Skeletal muscle satellite cell (primary cell): Measurements from ENCODE around the gene LRRC61.
"Not testable (repeated sequence)": the region's sequence is repeated elsewhere in the genome, so short reads cannot be mapped to it uniquely, and the experiment has no call there.

Source experiments
- H3K27me3 ChIP-seq: 2 replicates; pipeline ENCODE4 v1.7.0; 2013; ENCODE audit warnings: low read length; ENCODE audit not compliant: control insufficient read depth, insufficient read depth
- H3K36me3 ChIP-seq: 2 replicates; pipeline ENCODE4 v1.7.0; 2013; ENCODE audit warnings: mild to moderate bottlenecking, control low read depth, low read length; ENCODE audit not compliant: insufficient read depth
- H3K4me1 ChIP-seq: 2 replicates; pipeline ENCODE4 v1.7.0; 2013; ENCODE audit warnings: low read length; ENCODE audit not compliant: control insufficient read depth, insufficient read depth
- H3K4me2 ChIP-seq: 2 replicates; pipeline ENCODE4 v1.7.0; 2013; ENCODE audit warnings: mild to moderate bottlenecking, low read length
- H3K4me3 ChIP-seq: 2 replicates; pipeline ENCODE4 v1.7.0; 2013; ENCODE audit warnings: low read length
- H3K9ac ChIP-seq: 2 replicates; pipeline ENCODE4 v1.7.0; 2013; ENCODE audit warnings: mild to moderate bottlenecking, low read depth, low read length, moderate library complexity
- H3K9me3 ChIP-seq: replicated peaks from 2 replicates; pipeline ENCODE4 v1.7.0; 2013; ENCODE audit warnings: mild to moderate bottlenecking, control low read depth, low read length

Gene LRRC61

GRCh38 chr7:150295614-150296013 is 27.5 kb upstream of the LRRC61 start:
- not testable (repeated sequence) for H3K4me3 ChIP-seq, H3K27me3 ChIP-seq, H3K9me3 ChIP-seq, H3K4me1 ChIP-seq, H3K9ac ChIP-seq, H3K4me2 ChIP-seq, H3K36me3 ChIP-seq

DNA sequence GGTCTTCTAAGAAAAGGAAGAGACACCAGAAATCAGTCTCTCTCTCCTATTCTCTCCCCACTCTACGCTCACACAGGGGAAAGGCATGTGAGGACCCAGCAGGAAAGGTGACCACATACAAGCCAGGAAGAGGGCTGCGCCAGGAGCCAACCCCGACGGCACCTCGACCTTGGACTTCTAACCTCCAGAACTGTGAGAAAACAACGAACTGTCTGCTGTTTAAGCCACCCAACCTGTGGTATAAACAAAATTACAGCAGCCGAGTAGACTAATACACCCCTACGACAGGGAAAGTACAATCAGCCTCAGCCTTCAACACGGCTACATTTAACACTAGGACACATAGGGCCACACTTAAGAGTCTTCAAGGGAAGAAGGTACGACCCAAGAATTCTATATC is 26.4 kb upstream of the LRRC61 start:
- not testable (repeated sequence) for H3K36me3 ChIP-seq, H3K4me2 ChIP-seq, H3K9ac ChIP-seq, H3K27me3 ChIP-seq, H3K4me1 ChIP-seq, H3K9me3 ChIP-seq, H3K4me3 ChIP-seq

GRCh38 chr7:150297978-150298377 is 25.2 kb upstream of the LRRC61 start:
- H3K9me3 ChIP-seq, H3K4me3 ChIP-seq, H3K4me2 ChIP-seq, H3K27me3 ChIP-seq, H3K4me1 ChIP-seq, H3K36me3 ChIP-seq, H3K9ac ChIP-seq: not testable (repeated sequence)

- not testable (repeated sequence) for H3K36me3 ChIP-seq, H3K9ac ChIP-seq, H3K9me3 ChIP-seq, H3K4me2 ChIP-seq, H3K4me3 ChIP-seq, H3K4me1 ChIP-seq, H3K27me3 ChIP-seq
Observed at GRCh38 chr7:150302908-150303310, 20.2 kb upstream of the LRRC61 start.

- H3K4me3 ChIP-seq, H3K4me1 ChIP-seq, H3K4me2 ChIP-seq, H3K9ac ChIP-seq, H3K27me3 ChIP-seq, H3K9me3 ChIP-seq, H3K36me3 ChIP-seq: not testable (repeated sequence)
Observed at GRCh38 chr7:150304499-150305258, 18.5 kb upstream of the LRRC61 start.

- H3K36me3 ChIP-seq, H3K4me1 ChIP-seq, H3K4me2 ChIP-seq, H3K9me3 ChIP-seq, H3K27me3 ChIP-seq, H3K9ac ChIP-seq, H3K4me3 ChIP-seq: not testable (repeated sequence)
Observed at GRCh38 chr7:150305259-150305902, 17.8 kb upstream of the LRRC61 start.

DNA sequence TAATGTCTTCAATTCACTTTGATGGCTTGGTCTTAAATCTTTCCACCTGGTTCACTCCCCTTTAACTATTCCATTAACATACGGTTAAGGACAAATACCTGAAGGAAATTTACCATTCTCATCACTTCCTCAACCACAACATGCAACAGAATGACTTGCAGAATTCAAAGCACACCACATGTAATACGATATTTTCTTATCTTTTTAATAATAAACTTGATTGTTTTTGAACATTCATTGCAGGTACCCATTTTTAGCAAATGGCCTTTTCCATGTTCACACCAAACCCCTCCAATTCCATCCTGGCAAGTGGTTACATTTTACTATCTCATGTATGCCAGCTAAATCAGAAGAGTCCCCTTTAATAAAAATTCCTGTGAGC is 17.3 kb upstream of the LRRC61 start:
- H3K36me3 ChIP-seq, H3K9ac ChIP-seq, H3K4me2 ChIP-seq, H3K27me3 ChIP-seq, H3K4me1 ChIP-seq, H3K4me3 ChIP-seq, H3K9me3 ChIP-seq: not testable (repeated sequence)

DNA sequence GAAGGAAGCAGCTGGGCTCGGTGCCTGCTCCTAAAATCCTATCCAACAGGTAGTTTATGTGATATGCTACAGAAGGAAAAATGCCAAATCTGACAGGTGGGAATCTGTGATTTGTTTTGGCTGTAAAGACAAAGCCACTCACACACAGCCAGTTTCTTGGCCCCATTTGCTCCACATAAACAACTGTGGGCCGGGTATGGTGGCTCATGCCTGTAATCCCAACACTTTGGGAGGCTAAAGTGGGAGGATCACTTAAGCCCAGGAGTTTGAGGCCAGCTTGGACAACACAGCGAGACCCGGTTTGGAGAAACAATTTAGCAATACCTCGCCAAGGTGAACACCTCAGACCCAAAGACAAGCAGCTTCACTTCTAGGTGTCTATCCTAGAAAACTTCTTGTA is 16.8 kb upstream of the LRRC61 start:
- not testable (repeated sequence) for H3K4me3 ChIP-seq, H3K4me2 ChIP-seq, H3K9me3 ChIP-seq, H3K9ac ChIP-seq, H3K4me1 ChIP-seq, H3K27me3 ChIP-seq, H3K36me3 ChIP-seq

GRCh38 chr7:150307129-150307528 is 16.0 kb upstream of the LRRC61 start:
- Histone ChIP-seq H3K36me3 (no peaks in the 10 kb centered on the region), H3K4me3 (no peak overlapping the region), H3K9ac (no peak overlapping the region), H3K9me3 (no peaks in the 10 kb centered on the region), H3K4me1 (peaks cover 4% of the 10 kb centered on the region), H3K27me3 (no peaks in the 10 kb centered on the region), H3K4me2 (no peak overlapping the region)

GRCh38 chr7:150307904-150308303 is 15.3 kb upstream of the LRRC61 start:
- Histone ChIP-seq H3K4me1 (peaks cover 4% of the 10 kb centered on the region), H3K36me3 (no peaks in the 10 kb centered on the region), H3K4me3 (no peak overlapping the region), H3K27me3 (no peaks in the 10 kb centered on the region), H3K4me2 (no peak overlapping the region), H3K9ac (no peak overlapping the region), H3K9me3 (no peaks in the 10 kb centered on the region)

DNA sequence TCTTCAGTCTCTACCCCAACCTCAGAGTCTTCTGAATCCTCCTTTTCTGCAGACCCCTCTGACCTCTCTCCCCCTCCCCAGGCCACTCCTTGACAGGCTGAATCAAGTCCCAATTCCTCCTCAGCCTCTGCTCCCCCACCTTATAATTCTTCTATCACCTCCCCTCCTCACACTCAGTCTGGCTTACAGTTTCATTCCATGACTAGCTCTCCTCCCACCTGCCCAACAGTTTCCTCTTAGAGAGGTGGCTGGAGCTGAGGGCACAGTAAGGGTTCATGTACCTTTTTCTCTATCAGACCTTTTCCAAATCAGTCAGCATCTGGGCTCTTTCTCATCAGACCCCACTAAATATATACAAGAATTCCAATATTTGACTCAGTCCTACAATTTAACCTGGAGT is 14.6 kb upstream of the LRRC61 start:
- H3K9me3 ChIP-seq, result no peaks in the 10 kb centered on the region
- H3K27me3 ChIP-seq, result no peaks in the 10 kb centered on the region
- no peaks in the 10 kb centered on the region for H3K36me3 ChIP-seq
- no peak overlapping the region for H3K4me2 ChIP-seq
- peaks cover 4% of the 10 kb centered on the region for H3K4me1 ChIP-seq
- no peak overlapping the region for H3K9ac ChIP-seq
- H3K4me3 ChIP-seq, result no peak overlapping the region

DNA sequence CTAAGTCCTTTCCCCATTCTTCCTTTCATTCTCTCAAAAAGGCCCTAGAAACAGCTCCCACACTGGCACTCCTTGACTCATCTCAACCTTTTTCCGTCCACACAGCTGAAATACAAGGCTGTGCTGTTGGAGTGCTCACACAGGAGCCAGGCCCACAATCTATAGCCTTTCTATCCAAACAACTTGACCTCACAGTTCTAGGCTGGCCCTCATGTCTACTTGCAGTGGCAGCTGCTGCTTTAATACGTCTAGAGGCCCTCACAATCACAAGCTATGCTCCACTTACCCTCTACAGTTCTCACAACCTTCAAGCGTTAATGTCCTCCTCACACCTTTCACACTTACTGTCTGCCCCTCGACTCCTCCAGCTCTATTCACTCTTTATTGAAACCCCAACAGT is 12.0 kb upstream of the LRRC61 start:
- Histone ChIP-seq H3K9ac (no peak overlapping the region), H3K4me3 (no peak overlapping the region), H3K27me3 (no peaks in the 10 kb centered on the region), H3K4me2 (no peak overlapping the region), H3K36me3 (no peaks in the 10 kb centered on the region), H3K9me3 (no peaks in the 10 kb centered on the region), H3K4me1 (peaks cover 4% of the 10 kb centered on the region)
